Left ventricle myocardium inferior (tissue), 1 donor: ENCODE data around the gene TTC24. TPM values are rescaled to one million over a fixed set of nuclear protein-coding genes. Genes with fewer than 3 reads are reported as not detected.
A peak's percentile ranks its signal among the peaks of the same experiment; 100 is the strongest.

Experiments used
- DNase-seq: peaks from one replicate; pipeline ENCODE4 v3.0.0-alpha.2; 2020
- H3K27ac ChIP-seq: fragments of 200-600 bp; replicated peaks from 2 replicates; pipeline ENCODE4 v1.8.0; 2021
- H3K27me3 ChIP-seq: fragments of 200-600 bp; 2 replicates; pipeline ENCODE4 v1.8.0; 2021; ENCODE audit warnings: low read depth
- H3K36me3 ChIP-seq: fragments of 200-600 bp; 2 replicates; pipeline ENCODE4 v1.8.0; 2021
- H3K4me1 ChIP-seq: fragments of 200-600 bp; 2 replicates; pipeline ENCODE4 v1.8.0; 2021
- H3K4me3 ChIP-seq: fragments of 200-600 bp; 2 replicates; pipeline ENCODE4 v1.8.0; 2021; ENCODE audit warnings: mild to moderate bottlenecking, moderate library complexity
- H3K9me3 ChIP-seq: fragments of 200-600 bp; replicated peaks from 2 replicates; pipeline ENCODE4 v1.8.0; 2021
- CTCF ChIP-seq: fragments of 200-600 bp; IDR thresholded peaks from 2 replicates; pipeline ENCODE4 v1.8.0; 2021; ENCODE audit warnings: antibody characterized with exemption, mild to moderate bottlenecking, borderline replicate concordance
- intact Hi-C: fragments of 100-400 bp; cut with micrococcal nuclease; formaldehyde crosslinking; loops from one replicate; pipeline ENCODE4 v1.11.0; 2022
- total RNA-seq: library from RNA; stranded (reverse); fragmentation: NEBNext Ultra II Directional; extraction: Animal tissue kit (Norgen Biotek cat#: 25700); gene quantifications from one replicate; pipeline ENCODE4 v1.2.1, GENCODE V29; 2021
- donor health status: DM: no; HTN: yes; CAD: no; lungs with severe emphysema.

TTC24 gene
- total RNA-seq, 1 donor from 2014 or later = not detected

DNA sequence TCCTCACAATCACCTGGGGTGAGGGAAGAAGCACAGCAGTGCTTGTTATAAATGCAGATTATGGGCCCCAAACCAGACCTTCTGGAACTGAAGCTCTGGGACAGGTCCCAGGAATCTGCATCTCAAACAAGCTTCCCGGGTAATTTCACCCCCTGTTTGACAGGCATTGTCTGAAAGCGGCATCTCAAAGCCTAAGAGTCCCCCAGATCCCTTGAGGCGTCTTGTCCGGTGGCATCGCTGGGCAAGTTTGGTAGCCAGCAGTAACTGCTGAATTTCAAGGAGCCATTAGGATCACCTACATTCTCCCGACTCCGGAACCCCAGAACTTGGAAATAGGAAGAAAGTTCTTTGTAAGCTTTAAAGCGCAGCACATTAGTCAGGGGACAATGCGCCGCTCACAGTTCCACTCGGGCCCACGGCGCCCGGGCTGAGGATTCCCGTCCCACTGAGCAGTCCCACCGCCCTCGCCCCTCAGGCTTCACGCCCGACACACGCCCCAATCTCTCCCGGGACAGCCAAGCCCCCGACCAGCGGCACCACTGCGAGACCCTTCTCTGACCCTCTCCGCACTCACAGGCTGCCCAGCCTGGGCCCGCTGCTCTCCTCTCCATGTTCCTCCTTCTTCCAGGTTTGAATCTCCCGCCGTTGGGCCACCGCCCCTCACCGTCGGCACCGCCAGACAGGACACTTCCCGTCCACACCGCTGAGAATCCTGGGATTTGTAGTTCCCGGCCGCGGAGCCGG, 7.4 kb upstream of the TTC24 start, which contains the start of gene IQGAP3:
TSS of gene IQGAP3 (minus strand) at position 647 of the 744 bp plus-strand sequence. CDS start at position 611, 36 bp downstream.
- Histone ChIP-seq H3K9me3 (no peaks in the 10 kb centered on the region), H3K27me3 (no peaks in the 10 kb centered on the region), H3K4me1 (peaks cover 14% of the 10 kb centered on the region), H3K36me3 (no peaks in the 10 kb centered on the region), H3K4me3 (peak within 1 kb of the TSS; percentile 62), H3K27ac (no peak within 1 kb of the TSS)
- intact Hi-C loops = no loop called here
- DNase-seq = peak; percentile 78
- TF ChIP-seq CTCF = no peak

DNA sequence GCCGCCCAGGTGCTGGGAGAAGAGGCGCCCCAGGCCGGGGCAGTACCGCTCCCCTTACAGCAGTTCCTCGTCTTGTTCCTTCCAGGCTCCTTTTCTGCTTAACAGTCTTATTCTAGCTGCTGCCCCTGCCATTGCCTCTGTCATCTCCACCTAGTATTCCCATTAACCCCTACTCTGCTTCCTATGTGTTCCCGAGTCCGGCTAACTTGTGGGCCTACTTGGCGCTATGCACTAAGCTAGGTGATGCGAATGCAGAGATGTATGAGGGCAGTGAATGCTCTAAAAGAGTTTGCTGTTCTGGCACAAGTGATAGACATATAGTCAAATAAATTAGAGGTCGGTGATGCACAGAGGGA, 6.9 kb upstream of the TTC24 start:
- Histone ChIP-seq H3K4me3 (peak overlapping the region; percentile 62), H3K27ac (no peak overlapping the region), H3K36me3 (no peaks in the 10 kb centered on the region), H3K9me3 (no peaks in the 10 kb centered on the region), H3K27me3 (no peaks in the 10 kb centered on the region), H3K4me1 (peaks cover 14% of the 10 kb centered on the region)
- intact Hi-C loops = no loop called here
- no peak for DNase-seq
- no peak for TF ChIP-seq CTCF

DNA sequence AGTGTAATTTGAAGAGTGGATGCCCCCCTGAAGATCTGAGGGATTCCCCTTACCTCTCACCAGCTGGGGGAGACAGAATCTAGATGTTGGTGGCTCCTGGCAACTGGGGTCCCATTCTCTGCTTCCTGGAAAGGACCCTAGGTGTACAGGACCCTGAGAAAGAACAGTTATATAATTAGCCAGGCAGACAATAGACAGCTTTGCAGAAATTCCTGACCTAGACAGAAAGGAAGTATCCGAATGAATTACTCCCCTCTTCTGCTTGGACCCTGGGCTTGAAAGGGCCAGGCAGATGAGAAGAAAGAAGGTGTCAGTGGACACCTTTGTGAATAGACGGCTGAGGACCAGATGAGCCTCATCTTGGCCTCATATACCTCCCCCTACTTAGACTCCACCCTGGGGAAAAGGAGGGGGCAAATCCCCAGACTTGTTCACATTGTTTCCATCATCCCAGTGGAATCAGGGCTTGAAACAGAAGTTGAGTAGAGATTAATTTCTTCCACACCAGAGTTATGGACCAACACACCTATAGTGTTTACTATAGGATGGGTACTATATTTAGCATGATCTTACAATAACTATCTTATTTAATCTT, 5.4 kb upstream of the TTC24 start:
- intact Hi-C loops = no loop called here
- DNase-seq = no peak
- no peak for TF ChIP-seq CTCF
- Histone ChIP-seq H3K27me3 (no peaks in the 10 kb centered on the region), H3K4me3 (no peak overlapping the region), H3K9me3 (no peaks in the 10 kb centered on the region), H3K36me3 (no peaks in the 10 kb centered on the region), H3K4me1 (peaks cover 14% of the 10 kb centered on the region), H3K27ac (no peak overlapping the region)

DNA sequence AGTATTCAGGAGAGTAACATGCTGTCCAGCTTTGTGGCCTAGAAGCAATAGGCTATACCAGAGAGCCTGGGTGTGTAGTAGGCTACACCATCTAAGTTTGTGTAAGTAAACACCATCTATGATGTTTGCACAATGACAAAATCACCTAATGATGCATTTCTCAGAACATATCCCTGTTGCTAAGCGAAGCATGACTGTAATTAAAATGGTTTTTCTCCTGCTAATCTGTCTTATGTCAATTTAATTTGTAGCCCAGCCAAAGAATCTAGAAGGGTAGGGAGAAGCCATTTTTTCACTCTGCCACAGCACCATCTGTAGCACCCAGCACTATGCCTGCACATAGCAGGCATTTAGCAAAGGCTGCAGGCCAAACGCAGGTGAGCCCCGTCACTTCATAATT, 2.0 kb upstream of the TTC24 start:
- TF ChIP-seq CTCF = no peak
- Histone ChIP-seq H3K36me3 (no peaks in the 10 kb centered on the region), H3K4me3 (no peak overlapping the region), H3K27me3 (no peaks in the 10 kb centered on the region), H3K9me3 (no peaks in the 10 kb centered on the region), H3K27ac (no peak overlapping the region), H3K4me1 (no peaks in the 10 kb centered on the region)
- intact Hi-C loops = no loop called here
- DNase-seq = no peak

DNA sequence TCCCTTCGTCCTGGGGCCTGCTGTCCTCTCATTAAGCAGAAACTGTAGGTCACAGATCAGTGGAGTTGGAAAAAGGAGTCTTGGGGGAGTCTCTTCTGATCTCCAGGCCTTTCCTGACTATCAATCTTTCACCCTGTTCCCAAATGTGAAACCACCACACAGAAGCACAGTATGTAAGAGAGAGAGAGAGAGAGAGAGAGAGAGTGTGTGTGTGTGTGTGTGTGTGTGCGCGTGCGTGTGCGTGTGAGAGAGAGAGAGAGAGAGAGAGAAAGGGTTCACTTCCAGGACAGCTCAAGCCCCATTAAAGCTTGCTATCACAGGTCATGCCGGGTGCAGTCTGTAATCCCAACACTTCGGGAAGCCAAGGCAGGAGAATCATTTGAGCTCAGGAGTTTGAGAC, 1.5 kb upstream of the TTC24 start:
- Histone ChIP-seq H3K27me3 (no peaks in the 10 kb centered on the region), H3K27ac (no peak overlapping the region), H3K4me1 (no peaks in the 10 kb centered on the region), H3K4me3 (no peak overlapping the region), H3K36me3 (no peaks in the 10 kb centered on the region), H3K9me3 (no peaks in the 10 kb centered on the region)
- no peak for TF ChIP-seq CTCF
- intact Hi-C loops = no loop called here
- DNase-seq = no peak
